HG02870 (cell line): ENCODE results near the gene IRF7.

Source experiments
- ATAC-seq: cut with Tn5 transposase; IDR thresholded peaks from one replicate; pipeline ENCODE4 v1.9.1; 2021; ENCODE audit warnings: mild to moderate bottlenecking, moderate library complexity; ENCODE audit not compliant: unreplicated experiment

The IRF7 gene

DNA sequence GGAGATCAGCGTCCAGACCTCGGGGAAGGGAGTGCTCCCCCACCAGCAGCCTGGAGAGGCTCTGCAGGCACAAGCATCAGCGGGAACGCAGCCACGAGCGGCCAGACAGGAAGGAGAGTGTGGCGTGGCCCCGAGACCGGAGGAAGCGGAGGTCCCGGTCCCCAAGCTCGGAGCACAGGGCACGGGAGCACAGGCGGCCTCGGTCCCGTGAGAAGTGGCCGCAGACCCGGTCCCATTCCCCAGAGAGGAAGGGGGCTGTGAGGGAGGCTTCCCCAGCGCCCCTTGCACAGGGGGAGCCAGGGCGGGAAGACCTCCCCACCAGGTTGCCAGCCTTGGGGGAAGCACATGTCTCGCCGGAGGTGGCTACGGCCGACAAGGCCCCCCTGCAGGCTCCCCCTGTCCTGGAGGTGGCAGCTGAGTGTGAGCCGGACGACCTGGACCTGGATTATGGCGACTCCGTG is 6.9 kb downstream of the IRF7 start:
- ATAC-seq: no peak

GRCh38 chr11:607971-608659 is 7.6 kb downstream of the IRF7 start:
- no peak for ATAC-seq

DNA sequence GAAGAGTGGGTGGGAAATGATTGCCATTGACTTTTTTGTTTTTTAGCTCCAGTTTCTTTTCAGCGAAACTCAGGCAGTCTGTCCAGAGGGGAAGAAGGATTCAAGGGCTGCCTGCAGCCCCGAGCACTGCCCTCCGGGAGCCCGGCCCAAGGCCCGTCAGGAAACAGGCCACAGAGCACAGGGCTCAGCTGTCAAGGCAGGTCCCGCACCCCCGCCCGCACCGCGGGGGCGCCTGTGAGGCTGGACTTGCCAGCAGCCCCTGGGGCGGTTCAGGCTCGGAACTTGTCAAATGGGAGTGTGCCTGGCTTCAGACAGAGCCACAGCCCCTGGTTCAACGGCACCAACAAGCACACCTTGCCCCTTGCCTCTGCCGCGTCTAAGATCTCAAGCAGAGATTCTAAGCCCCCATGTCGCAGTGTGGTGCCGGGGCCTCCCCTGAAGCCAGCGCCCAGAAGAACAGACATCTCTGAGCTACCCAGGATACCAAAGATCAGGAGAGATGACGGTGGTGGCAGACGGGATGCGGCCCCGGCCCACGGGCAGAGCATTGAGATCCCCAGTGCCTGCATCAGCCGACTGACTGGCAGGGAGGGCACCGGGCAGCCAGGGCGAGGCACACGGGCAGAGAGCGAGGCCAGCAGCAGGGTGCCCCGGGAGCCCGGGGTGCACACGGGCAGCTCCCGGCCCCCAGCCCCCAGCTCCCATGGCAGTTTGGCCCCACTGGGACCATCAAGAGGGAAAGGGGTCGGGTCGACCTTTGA is 8.6 kb downstream of the IRF7 start:
- ATAC-seq: no peak

GRCh38 chr11:606245-606644 is 9.5 kb downstream of the IRF7 start:
- ATAC-seq: no peak

DNA sequence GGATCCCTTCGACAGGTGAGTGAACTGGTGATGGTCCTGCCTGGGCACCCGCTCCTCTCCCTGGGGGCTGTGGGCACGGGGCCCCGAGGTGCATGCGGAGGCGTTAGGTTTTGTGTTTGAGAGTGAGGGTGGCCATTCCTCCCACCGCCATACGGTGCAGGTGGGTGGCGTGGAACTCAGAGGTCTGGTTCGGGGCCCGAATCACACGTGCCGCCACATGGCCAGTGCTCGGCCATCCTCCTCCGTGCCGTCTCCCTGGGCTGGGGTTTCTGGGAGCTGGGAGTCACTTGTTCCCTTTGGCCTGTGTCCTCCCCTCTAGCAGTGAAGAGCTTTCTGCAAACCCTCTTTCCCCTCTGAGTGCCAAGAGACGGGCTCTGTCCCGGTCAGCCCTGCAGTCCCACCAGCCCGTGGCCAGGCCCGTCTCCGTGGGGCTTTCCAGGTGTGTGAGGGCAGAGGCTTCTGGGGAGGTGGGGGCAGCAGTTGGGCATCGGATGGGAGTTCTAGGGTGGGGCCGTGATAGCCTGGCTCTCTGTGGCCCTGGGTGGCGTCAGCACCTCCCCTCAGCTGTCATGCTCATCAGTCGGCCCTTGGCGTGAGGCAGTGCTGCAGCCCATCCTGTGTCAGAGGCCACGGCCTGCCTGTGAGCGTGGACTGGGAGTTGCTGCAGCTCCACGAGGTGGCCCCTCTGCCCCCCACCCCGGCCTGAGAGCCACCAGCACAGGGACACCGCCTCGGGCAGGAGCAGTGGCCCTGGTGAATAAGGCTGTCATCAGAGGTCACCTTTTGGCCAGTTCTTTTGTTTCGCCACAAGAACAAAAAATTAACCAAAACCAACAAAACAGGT is 10.2 kb downstream of the IRF7 start:
- no peak for ATAC-seq

DNA sequence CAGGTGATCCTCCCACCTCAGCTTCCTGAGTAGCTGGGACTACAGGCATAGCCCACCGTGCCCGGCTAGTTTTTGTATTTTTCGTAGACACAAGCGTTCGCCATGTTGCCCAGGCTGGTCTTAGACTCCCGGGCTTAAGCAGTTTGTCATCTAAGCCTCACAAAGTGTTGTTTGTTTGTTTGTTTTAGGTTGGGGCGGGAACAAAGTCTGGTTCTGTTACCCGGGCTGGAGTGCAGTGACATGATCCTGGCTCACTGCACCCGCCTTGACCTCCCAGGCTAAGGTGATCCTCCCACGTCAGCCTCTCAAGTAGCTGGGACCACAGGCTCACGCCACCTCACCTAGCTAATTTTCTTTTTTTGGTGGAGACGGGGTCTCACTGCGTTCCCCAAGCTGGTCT is 12.6 kb downstream of the IRF7 start:
- ATAC-seq: no peak

GRCh38 chr11:601573-602245 is 14.0 kb downstream of the IRF7 start:
- ATAC-seq: no peak

GRCh38 chr11:598005-598680 is 17.6 kb downstream of the IRF7 start:
- no peak for ATAC-seq

DNA sequence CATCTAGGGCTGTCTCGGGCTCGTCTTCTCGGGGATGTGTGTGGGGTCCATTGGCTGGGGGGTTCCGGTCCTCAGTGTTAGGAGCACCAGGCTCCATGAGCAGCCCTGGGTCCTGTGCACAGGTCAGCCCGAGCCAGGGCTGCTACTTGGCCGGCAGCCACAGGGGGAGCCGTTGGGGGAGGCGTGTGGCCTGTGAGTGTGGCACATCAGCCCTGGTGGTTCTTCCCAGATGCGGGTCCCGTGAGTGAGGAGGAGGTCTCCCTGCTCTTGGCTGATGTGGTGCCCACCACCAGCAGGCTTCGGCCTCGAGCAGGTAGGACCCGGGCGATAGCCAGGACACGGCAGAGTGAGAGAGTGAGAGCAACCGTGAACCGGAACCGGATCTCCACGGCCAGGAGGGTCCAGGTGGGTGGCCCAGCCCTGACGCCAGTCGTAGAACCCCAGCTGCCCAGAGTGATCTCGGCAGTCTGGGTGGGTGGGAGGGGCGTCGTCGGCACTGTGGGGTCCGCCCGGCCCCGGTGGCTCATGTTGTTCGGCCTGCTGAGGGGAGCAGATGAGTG is 18.5 kb downstream of the IRF7 start:
- no peak for ATAC-seq

DNA sequence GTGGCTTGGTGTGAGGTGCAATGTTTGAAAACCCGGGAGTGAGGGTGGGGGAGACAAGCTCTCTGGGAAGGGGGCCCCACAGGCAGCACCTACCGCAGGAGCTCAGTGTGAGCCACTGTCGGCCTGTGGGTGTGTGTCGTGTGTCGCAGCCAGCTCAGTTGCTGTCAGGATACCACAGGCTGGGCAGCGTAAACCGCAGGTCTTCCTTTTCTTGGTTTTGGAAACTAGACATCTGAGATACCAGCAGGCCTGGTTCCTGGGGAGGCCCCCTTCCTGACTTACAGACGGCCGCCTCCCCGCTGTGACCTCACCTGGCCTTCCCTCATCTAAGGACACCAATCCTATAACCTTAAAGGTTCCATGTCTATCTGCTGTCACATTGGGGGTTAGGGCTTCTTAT is 19.4 kb downstream of the IRF7 start:
- ATAC-seq: no peak

DNA sequence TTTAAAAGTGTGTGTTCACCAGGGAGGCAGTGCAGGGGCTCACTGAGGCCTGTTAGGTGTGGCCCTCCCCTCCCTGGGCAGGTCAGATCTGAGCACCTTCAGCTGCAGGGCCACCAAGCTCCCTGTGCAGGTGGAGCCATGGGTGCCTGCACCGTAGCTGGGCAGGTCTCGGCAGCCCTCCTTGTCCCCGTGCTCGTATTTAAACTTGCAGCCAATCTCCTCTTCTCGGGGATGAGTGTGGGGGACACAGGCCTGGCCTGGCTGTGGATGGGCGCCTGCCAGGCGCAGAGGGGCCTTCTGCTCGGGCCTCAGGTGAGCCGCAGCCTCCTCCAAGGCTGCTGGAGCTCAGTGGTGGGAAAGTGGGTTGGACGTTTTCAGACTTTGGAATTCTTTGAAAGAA is 20.4 kb downstream of the IRF7 start:
- ATAC-seq: no peak

DNA sequence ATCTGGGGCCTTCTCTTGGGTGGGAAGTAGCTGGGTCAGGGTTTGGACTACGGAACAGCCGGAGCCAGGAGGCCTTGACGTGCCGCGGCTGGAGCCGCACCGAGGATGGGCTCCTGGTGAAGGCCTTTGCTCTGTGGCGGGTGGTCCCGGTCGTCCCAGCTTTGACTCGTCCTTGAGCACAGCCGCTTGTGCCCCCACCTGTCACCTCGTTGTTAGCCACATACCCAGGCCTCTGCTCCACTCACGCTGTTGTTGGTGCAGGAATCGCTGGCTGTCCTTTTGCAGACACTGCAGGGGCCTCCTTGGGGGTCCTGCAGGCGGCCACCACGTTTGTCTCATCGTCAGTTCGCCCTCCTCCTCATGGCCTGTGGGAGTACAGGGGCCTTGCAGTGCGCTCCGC is 22.4 kb downstream of the IRF7 start:
- ATAC-seq: no peak

- no peak for ATAC-seq
Measured at GRCh38 chr11:592918-593317, 22.8 kb downstream of the IRF7 start.

GRCh38 chr11:592501-592900 is 23.2 kb downstream of the IRF7 start:
- ATAC-seq: no peak

GRCh38 chr11:590997-591396 is 24.8 kb downstream of the IRF7 start:
- no peak for ATAC-seq

GRCh38 chr11:589798-590197 is 26.0 kb downstream of the IRF7 start:
- no peak for ATAC-seq

DNA sequence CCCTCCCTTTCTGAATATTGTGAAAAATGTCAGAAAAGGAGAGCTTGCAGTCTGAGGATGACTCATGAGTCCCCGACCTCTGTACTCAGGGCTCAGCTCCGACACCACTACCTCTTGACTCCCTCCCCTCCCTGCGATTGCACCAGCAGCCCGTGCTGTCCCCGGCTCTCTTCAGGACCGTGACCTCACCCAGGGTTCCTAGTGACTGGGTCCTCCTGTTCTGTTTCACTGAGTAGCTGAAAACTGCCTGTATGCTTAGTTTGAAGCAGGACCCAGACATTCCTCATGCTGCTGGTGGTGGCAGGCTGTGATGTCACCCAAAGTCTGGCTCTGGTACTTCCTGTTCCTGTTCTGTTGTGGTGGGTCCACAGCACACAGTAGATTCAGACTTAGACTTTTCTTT is 27.8 kb downstream of the IRF7 start:
- ATAC-seq: no peak

DNA sequence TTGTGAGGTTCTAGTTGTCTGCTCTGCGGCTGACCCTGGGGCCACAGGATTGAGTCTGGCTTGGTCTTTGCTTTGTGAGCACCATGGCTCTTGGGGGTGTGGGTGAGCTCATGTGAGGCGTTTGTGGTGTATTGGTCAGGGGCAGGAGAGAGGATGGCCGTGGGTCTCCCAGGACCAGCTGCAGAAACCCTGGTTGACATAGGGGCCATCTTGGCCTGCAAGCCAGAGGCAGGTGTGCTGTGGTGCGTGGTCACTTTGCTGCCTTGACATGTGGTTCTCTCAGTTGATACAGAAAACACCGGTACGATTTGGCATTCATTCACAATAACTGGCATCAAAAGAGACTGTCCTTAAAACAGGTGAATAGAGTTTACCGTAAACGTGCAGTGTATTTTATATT is 28.2 kb downstream of the IRF7 start:
- no peak for ATAC-seq

DNA sequence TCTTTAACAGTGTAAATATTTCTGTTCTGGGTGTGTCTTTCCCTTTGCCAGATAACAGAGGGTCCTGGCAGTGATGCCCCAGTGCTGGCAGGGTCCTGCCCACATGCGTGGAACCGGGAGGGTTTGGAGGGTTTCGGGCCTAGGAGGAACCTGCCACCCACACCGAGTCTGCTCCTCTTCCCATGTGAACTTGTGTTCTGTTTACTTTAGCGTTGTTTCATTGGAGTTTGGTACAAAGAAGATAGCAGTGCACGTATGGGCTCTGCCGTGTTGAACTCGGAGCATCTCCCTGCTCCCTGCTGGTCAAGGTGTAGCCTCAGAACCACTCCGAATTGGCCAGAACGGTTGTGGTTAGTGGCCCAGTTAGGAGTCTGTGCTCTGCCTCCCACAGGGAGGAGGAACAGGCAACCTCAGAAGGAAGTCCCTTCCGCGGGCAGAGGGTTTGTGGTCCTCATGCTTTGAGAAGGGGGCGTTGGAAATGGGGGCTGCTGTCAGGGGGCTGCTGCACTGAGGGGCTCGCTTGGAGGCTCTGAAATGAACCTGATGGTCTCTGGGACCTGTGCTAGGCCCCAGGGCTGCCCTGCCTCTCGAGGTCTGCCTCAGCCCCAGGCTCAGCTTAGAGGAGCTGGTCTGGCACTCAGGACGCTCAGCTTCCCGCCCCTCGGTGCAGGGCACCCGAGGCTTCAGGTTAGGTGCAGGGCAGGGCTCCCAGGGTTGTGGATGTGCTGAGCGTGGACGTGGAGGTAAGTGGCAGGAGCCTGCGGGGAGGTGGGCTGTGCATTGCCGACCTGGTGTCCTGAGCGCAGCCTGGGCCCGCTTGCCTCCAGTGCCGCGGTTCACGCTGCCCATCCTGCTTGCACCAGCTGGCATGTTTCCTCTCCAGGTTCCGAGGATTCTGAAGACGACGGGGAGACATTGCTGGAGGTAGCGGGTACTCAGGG is 29.1 kb downstream of the IRF7 start:
- ATAC-seq: no peak
